NCI-H2196 (cell line): ENCODE data around the gene TPP2.

Experiments used
- DNase-seq: peaks from one replicate; lab custom pipeline; 2025; ENCODE audit not compliant: unreplicated experiment; lab: John Stamatoyannopoulos, UW

Gene TPP2

GRCh38 chr13:102596147-102597028 lies at the start of gene TPP2:
Gene TPP2 (plus strand): TSS chr13:102596986. CDS start chr13:102597039, 53 bp downstream.
- peak; percentile 89 for DNase-seq

- DNase-seq: no peak
These were observed 48.0 kb upstream of the TPP2 start for GRCh38 chr13:102548811-102549210.

GRCh38 chr13:102550507-102550906 lies 46.3 kb upstream of the TPP2 start:
- DNase-seq: no peak

GRCh38 chr13:102555914-102556553 lies 40.8 kb upstream of the TPP2 start:
- DNase-seq: peak; percentile 4

- no peak for DNase-seq
These were observed 40.0 kb upstream of the TPP2 start for GRCh38 chr13:102556806-102557205.

- no peak for DNase-seq
These were observed 38.8 kb upstream of the TPP2 start for GRCh38 chr13:102558029-102558428.

DNA sequence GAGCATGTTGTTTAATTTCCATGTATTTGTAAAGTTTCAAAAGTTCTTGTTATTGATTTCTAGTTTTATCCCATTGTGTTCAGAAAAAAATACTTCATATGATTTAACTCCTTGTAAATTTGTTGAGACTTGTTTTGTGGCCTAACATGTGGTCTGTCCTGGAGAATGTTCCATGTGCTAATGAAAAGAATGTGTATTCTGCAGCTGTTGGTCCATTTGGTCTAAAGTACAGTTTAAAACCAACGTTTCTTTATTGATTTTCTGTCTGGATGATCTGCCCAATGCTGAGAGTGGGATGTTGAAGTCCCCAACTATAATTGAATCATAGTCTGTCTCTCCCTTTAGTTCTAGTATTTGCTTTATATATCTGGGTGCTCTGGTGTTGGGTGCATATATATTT lies 34.9 kb upstream of the TPP2 start:
- no peak for DNase-seq

DNA sequence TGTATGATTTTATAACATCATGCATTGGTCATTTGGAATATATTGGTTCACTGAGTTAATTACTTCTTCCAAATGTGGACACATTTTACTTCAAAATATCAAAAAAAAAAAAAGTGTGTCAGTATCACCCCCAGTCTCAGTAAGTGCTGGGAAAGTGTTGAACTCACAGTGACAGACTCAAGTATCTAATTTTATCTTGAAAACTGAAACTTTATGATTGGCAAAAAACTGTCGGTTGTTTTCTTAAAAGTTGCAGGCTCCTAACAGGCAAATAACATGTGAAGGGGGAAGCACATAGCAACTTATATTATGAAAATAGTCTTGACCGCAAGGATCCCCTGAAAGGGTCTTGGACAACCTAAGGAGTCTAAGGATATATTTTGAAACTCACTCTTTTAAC lies 33.5 kb upstream of the TPP2 start:
- DNase-seq: no peak

GRCh38 chr13:102564564-102564963 lies 32.2 kb upstream of the TPP2 start:
- no peak for DNase-seq

DNA sequence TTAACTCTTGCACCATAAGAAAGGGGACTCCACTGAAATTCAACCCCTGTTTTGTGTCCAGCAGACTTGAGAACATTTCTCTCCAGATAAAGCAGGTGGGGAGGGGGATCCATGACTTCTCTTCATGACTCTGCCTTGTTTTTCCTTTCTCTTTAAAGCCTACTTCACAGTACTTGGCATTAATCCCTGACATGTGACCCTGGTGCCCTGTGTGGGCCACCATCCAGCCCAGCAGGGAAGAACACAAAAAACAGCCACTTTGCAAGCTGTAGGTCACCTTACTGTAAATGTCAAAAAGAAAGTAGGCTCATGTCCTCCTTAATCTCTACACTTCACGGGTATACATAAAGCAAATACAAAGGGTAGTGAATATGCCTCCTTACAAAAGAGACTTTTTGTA lies 30.3 kb upstream of the TPP2 start:
- DNase-seq: no peak

GRCh38 chr13:102567857-102568256 lies 28.9 kb upstream of the TPP2 start:
- no peak for DNase-seq

DNA sequence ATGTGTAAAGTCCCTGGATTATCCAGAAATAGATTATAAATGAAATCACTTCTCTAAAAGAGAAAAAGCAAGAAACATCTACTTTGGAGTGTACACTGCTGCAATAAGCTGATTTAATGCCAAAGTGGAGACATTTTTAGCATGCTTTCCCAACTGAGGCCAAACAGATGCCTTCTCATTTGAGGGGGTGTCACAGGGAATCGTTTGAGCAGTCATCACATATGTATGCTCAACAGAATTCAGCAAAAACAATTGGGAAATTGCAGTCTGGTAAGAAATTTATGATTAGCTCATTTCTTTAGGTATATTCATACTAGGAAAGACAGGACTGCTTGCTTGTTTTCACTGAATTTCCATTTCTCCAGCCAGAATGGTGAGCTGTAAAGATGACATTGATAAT lies 27.3 kb upstream of the TPP2 start:
- DNase-seq: no peak

DNA sequence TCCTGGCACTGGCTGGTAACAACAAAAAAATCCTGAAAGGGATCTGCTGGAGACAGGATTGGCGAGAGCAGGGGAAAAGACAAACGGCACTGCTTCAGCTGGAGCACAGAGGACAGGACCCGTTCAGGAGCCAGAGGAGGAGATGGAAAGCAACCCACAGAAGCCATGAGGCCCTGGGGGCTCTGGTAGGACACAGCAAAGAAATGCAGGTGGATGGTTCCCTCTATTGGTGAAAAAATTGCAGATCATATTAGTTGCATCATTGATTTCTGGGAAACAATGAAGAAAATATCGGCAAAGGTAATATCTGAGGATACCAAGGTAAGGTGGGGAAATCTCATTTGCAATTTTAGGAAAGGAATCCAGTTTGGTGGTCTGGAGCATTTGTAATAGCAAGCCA lies 25.7 kb upstream of the TPP2 start:
- no peak for DNase-seq

GRCh38 chr13:102572323-102572722 lies 24.5 kb upstream of the TPP2 start:
- DNase-seq: no peak

GRCh38 chr13:102580552-102581169 lies 16.1 kb upstream of the TPP2 start:
- peak; percentile 49 for DNase-seq

GRCh38 chr13:102582256-102582655 lies 14.5 kb upstream of the TPP2 start:
- DNase-seq: no peak

GRCh38 chr13:102584434-102584833 lies 12.4 kb upstream of the TPP2 start:
- no peak for DNase-seq

DNA sequence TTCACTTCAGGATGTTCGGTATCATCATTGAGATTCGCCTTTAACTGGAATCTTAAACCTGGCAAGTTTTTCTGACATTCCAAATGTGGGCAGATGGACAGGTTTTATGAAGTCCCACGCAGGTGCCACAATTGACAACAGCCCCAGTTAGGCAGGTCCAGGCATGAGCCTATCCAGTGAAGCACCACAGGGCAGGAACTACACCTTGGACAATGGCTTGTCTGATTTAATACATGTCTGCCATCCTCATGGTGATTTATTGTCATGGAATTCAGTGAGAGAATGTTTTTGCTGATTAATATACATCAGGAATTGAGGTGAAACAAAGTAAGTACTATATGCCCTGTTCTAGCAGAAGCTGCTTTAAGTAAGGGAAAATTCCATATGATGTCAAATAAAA lies 10.2 kb upstream of the TPP2 start:
- DNase-seq: no peak

DNA sequence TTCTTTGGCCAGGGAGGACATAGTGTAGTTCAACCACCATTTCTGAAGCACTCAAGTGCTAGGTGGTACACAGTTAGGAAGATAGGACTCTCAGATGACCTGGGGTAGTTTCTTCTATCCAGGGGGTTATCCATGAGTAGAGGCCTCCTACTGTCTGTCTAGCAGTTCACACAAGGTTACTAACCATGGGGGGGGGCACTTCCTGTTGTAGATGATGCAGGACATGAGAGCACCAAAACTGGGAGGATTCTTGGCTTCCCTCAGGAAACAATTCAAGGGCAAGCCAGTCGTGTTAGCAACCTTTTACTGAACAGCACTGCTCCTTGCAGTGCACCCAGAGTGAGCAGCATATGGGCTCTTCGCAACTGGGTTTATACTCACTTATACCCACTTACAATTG lies 8.9 kb upstream of the TPP2 start:
- no peak for DNase-seq

- DNase-seq: no peak
These were observed 7.4 kb upstream of the TPP2 start for GRCh38 chr13:102589301-102589822.

DNA sequence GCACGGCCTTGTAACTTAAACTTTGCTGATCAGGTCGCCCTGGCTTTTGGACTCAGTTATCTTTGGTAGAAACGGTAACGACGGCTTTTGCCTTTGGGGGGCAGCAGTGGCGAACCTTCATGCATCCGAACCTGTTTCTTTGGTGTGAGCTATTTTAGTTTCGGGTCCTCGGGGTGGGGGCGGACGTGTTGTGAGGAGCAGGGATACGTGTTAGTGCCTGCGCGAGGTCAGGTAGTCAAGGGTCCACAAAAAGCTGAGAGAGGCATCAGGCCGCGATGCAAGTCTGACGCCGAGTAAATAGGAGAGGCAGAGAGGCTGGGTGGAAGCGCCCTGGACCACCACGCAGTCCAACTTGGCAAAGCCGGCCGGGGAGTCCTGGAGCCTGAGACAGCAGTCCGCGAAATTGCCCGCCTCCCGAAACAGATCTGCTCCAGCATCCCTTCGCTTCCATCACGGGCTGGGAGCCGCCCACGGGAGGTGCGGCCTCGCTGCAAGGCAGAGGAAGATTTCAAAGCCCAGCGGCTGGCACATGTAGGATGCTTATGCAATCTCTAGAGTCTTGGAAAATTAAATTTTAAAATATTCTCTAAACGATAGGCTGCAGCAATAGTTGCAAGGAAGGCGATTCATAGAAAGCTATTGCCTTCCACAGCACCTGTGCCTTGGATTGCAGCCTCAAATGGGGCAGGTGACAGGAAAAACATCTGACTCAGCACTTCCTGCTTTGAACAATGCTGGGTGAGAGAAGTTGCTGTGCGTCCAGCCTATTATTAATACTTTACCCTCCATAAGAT lies 4.6 kb upstream of the TPP2 start:
- peak; percentile 53 for DNase-seq
